SK-N-SH (cell line): ENCODE data around the gene TBC1D10B. TPM values are rescaled to one million over a fixed set of nuclear protein-coding genes. Genes with fewer than 3 reads are reported as not detected.

Experiments
- CHD2 ChIP-seq: fragments of 150-350 bp; IDR thresholded peaks from 2 replicates; pipeline ENCODE4 v1.6.1; 2018; ENCODE audit warnings: low read length; ENCODE audit not compliant: partially characterized antibody
- FOXJ3 ChIP-seq: sonication (generic); formaldehyde crosslinking; IDR thresholded peaks from 2 replicates; pipeline ENCODE4 v1.5.1; 2020; ENCODE audit warnings: mild to moderate bottlenecking, missing genetic modification reagents
- GABPA ChIP-seq: IDR thresholded peaks from 2 replicates; pipeline ENCODE4 v1.4.0; 2012; ENCODE audit warnings: low read depth, mild to moderate bottlenecking
- GATA2 ChIP-seq: sonication (generic); formaldehyde crosslinking; IDR thresholded peaks from 2 replicates; pipeline ENCODE4 v1.5.0; 2020; ENCODE audit warnings: mild to moderate bottlenecking, missing genetic modification reagents
- MEF2A ChIP-seq: IDR thresholded peaks from 2 replicates; pipeline ENCODE4 v1.4.0; 2012; ENCODE audit warnings: low read depth, borderline replicate concordance
- NFIC ChIP-seq: IDR thresholded peaks from 2 replicates; pipeline ENCODE4 v1.4.0; 2012; ENCODE audit warnings: borderline replicate concordance
- RAD21 ChIP-seq: IDR thresholded peaks from 2 replicates; pipeline ENCODE4 v1.6.1; 2012; ENCODE audit warnings: mild to moderate bottlenecking, low read length
- RCOR1 ChIP-seq: fragments of 150-350 bp; IDR thresholded peaks from 2 replicates; pipeline ENCODE4 v1.6.1; 2017; ENCODE audit warnings: antibody characterized with exemption, low read length
- SMC3 ChIP-seq: IDR thresholded peaks from 2 replicates; pipeline ENCODE4 v1.6.1; 2012; ENCODE audit warnings: low read depth, low read length, improper control_type of control experiment
- TAF1 ChIP-seq: IDR thresholded peaks from 2 replicates; pipeline ENCODE4 v1.6.1; 2012; ENCODE audit warnings: low read depth, mild to moderate bottlenecking, low read length, moderate library complexity, borderline replicate concordance
- TCF12 ChIP-seq: IDR thresholded peaks from 2 replicates; pipeline ENCODE4 v1.4.0; 2012
- YY1 ChIP-seq: IDR thresholded peaks from 2 replicates; pipeline ENCODE4 v1.4.0; 2012; ENCODE audit warnings: low read depth, mild to moderate bottlenecking
- polyA plus RNA-seq, 3 experiments: library from polyadenylated mRNA; depleted of rRNA; stranded (reverse); fragments of >200 nt; gene quantifications; 2 replicates each; pipeline ENCODE4 v1.2.3, GENCODE V29; 2012
- TF ChIP-seq, protein P1 (sequence below): IDR thresholded peaks from 2 replicates; pipeline ENCODE4 v1.4.0; 2012; ENCODE audit warnings: low read depth, borderline replicate concordance
- TF ChIP-seq, protein P2 (sequence below): IDR thresholded peaks from 2 replicates; pipeline ENCODE4; 2012
- TF ChIP-seq, protein P3 (sequence below): fragments of 200-600 bp; sonication (generic); IDR thresholded peaks from 2 replicates; pipeline ENCODE4 v1.6.1; 2017; ENCODE audit warnings: antibody characterized with exemption, mild to moderate bottlenecking, moderate library complexity
- TF ChIP-seq, protein P4 (sequence below): IDR thresholded peaks from 2 replicates; pipeline ENCODE4 v1.6.1; 2012; ENCODE audit warnings: mild to moderate bottlenecking, low read depth, low read length, moderate library complexity

TBC1D10B gene
- polyA plus RNA-seq, 1 of the 3 experiments (the other 2 are of a cell fraction): 20.5 TPM

DNA sequence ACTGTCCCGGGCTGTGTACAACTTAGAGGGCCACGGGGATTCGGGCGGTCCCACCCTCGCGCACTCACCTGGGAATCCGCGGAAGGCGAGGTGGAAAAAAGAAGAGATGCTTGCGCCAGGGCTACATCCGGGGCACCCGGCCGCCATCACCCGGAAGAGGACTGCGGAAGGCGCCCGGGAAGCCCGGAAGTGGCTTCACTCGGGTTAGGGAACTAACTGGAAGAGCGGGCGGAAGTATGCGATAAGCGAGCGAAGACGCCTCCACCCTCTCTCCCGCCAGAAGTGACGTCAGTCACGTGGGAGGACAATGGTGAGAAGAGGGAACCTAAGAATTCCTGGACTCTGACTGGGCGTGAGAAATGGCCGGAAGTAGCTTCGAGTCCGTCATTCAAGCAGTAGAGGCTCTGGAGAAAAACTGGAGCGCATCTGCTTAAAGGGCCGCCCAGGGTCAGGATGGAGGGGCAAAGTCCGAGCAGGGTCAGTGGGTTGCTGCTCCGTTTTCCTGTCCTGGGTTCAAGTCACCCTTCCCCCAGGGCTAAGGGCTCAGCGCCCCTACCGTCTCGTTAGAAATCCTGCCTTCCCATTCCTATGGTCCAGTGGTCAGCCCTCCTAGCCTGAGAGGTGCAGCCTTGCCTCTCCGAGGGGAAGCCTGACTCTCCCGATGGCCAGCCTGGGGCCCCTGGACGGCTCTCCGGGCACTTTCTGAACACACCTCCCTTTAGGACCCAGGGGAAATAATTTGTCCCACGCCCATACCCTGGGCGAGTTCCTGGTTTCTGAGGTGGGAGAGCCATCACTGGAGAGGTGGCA is 14.9 kb downstream of the TBC1D10B start, which contains the start of gene CD2BP2 (continued):
- TF ChIP-seq, protein P1, sequence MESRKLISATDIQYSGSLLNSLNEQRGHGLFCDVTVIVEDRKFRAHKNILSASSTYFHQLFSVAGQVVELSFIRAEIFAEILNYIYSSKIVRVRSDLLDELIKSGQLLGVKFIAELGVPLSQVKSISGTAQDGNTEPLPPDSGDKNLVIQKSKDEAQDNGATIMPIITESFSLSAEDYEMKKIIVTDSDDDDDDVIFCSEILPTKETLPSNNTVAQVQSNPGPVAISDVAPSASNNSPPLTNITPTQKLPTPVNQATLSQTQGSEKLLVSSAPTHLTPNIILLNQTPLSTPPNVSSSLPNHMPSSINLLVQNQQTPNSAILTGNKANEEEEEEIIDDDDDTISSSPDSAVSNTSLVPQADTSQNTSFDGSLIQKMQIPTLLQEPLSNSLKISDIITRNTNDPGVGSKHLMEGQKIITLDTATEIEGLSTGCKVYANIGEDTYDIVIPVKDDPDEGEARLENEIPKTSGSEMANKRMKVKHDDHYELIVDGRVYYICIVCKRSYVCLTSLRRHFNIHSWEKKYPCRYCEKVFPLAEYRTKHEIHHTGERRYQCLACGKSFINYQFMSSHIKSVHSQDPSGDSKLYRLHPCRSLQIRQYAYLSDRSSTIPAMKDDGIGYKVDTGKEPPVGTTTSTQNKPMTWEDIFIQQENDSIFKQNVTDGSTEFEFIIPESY: 0 out of 2 replicates have a peak, but pooled peaks have one; percentile 46
- TF ChIP-seq RCOR1 (0 out of 2 replicates have a peak, but pooled peaks have one; percentile 12), TAF1 (peak; percentile 82), TCF12 (no peak; the same call in 1 of the 2 replicates), FOXJ3 (CRISPR knock-in tag) (0 out of 2 replicates have a peak, but pooled peaks have one; percentile 51), RAD21 (no peak; the same call in 1 of the 2 replicates), NFIC (peak; percentile 20; the same call in 1 of the 2 replicates), SMC3 (no peak), MEF2A (no peak), GATA2 (no peak), GABPA (peak; percentile 98), YY1 (peak; percentile 85; the same call in 1 of the 2 replicates), CHD2 (peak; percentile 90)
- TF ChIP-seq, protein P2, sequence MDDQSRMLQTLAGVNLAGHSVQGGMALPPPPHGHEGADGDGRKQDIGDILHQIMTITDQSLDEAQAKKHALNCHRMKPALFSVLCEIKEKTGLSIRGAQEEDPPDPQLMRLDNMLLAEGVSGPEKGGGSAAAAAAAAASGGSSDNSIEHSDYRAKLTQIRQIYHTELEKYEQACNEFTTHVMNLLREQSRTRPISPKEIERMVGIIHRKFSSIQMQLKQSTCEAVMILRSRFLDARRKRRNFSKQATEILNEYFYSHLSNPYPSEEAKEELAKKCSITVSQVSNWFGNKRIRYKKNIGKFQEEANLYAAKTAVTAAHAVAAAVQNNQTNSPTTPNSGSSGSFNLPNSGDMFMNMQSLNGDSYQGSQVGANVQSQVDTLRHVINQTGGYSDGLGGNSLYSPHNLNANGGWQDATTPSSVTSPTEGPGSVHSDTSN: peak; percentile 51; the same call in 1 of the 2 replicates
- TF ChIP-seq, protein P3, sequence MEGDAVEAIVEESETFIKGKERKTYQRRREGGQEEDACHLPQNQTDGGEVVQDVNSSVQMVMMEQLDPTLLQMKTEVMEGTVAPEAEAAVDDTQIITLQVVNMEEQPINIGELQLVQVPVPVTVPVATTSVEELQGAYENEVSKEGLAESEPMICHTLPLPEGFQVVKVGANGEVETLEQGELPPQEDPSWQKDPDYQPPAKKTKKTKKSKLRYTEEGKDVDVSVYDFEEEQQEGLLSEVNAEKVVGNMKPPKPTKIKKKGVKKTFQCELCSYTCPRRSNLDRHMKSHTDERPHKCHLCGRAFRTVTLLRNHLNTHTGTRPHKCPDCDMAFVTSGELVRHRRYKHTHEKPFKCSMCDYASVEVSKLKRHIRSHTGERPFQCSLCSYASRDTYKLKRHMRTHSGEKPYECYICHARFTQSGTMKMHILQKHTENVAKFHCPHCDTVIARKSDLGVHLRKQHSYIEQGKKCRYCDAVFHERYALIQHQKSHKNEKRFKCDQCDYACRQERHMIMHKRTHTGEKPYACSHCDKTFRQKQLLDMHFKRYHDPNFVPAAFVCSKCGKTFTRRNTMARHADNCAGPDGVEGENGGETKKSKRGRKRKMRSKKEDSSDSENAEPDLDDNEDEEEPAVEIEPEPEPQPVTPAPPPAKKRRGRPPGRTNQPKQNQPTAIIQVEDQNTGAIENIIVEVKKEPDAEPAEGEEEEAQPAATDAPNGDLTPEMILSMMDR: no peak
- TF ChIP-seq, protein P4, sequence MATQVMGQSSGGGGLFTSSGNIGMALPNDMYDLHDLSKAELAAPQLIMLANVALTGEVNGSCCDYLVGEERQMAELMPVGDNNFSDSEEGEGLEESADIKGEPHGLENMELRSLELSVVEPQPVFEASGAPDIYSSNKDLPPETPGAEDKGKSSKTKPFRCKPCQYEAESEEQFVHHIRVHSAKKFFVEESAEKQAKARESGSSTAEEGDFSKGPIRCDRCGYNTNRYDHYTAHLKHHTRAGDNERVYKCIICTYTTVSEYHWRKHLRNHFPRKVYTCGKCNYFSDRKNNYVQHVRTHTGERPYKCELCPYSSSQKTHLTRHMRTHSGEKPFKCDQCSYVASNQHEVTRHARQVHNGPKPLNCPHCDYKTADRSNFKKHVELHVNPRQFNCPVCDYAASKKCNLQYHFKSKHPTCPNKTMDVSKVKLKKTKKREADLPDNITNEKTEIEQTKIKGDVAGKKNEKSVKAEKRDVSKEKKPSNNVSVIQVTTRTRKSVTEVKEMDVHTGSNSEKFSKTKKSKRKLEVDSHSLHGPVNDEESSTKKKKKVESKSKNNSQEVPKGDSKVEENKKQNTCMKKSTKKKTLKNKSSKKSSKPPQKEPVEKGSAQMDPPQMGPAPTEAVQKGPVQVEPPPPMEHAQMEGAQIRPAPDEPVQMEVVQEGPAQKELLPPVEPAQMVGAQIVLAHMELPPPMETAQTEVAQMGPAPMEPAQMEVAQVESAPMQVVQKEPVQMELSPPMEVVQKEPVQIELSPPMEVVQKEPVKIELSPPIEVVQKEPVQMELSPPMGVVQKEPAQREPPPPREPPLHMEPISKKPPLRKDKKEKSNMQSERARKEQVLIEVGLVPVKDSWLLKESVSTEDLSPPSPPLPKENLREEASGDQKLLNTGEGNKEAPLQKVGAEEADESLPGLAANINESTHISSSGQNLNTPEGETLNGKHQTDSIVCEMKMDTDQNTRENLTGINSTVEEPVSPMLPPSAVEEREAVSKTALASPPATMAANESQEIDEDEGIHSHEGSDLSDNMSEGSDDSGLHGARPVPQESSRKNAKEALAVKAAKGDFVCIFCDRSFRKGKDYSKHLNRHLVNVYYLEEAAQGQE: no peak
